ENCODE results near the gene SERPINA12.

DNA sequence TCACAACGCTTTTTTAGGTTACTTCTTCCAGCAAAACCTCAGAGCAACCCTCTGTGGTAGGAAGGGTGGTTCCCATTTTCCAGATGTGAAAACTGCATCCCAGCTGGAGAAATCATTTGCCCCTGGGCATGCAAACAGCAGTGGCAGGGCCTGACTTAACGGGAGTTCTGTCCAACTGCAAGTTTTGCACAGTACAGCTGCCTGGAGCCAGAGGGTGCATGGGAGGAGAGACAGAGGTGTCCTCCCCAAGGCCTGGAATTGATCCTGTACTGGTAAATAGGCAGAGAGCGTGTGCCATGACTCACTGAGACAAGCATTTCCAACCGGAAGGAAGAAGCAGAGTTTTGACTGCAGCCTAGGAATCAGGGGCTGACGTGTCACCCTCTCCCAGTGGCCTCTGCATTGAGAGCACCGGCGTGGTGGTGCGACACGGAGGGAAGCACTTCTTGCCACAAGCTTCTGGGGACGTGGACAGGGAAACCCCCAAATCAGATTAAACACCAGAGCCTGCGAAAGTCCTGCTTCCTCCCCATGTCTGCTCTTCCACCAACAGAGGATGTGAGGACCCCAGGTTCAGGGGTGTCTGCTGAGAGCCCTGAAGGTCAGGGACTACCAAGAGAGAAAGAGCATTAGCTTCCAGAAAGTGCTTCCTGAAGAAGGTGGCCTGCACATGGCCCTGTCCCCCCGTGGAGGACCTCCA, 33.0 kb upstream of the SERPINA12 start:
- TF ChIP-seq, protein P1, sequence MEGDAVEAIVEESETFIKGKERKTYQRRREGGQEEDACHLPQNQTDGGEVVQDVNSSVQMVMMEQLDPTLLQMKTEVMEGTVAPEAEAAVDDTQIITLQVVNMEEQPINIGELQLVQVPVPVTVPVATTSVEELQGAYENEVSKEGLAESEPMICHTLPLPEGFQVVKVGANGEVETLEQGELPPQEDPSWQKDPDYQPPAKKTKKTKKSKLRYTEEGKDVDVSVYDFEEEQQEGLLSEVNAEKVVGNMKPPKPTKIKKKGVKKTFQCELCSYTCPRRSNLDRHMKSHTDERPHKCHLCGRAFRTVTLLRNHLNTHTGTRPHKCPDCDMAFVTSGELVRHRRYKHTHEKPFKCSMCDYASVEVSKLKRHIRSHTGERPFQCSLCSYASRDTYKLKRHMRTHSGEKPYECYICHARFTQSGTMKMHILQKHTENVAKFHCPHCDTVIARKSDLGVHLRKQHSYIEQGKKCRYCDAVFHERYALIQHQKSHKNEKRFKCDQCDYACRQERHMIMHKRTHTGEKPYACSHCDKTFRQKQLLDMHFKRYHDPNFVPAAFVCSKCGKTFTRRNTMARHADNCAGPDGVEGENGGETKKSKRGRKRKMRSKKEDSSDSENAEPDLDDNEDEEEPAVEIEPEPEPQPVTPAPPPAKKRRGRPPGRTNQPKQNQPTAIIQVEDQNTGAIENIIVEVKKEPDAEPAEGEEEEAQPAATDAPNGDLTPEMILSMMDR (IDR thresholded peaks at IDR 0.05 in 2 of 3, conservative IDR thresholded peaks at IDR 0.05 in 1 of 3; ENCODE audit: borderline replicate concordance in 1 of 3, insufficient read depth in 1 of 3, low read depth in 2 of 3, low read length in 2 of 3): no peak
- TF ChIP-seq POLR2A (IDR thresholded peaks at IDR 0.05; ENCODE audit: borderline replicate concordance, extremely low read depth, insufficient read depth, insufficient read length) (no peak), ZFX (IDR thresholded peaks at IDR 0.05) (no peak), RAD21 (IDR thresholded peaks at IDR 0.05; ENCODE audit: low read depth) (no peak), CBX3 (IDR thresholded peaks at IDR 0.05; ENCODE audit: low read depth) (no peak), POLR2AphosphoS5 (IDR thresholded peaks at IDR 0.05; ENCODE audit: low read depth, low read length) (no peak), CEBPB (IDR thresholded peaks at IDR 0.05; ENCODE audit: low read depth) (no peak), FOSL1 (IDR thresholded peaks at IDR 0.05; ENCODE audit: low read depth) (no peak; the same call in 1 of the 2 replicates), SP1 (IDR thresholded peaks at IDR 0.05; ENCODE audit: low read depth) (no peak)

Measured in HCT116 (cell line).